K562 (cell line): Measurements from ENCODE around the gene CYSRT1. TPM values are rescaled to one million over a fixed set of nuclear protein-coding genes. Genes with fewer than 3 reads are reported as not detected.
A peak's percentile ranks its signal among the peaks of the same experiment; 100 is the strongest.

ENCODE experiments used
- ATAC-seq: fragments of 200-7000 bp; cut with Tn5 transposase; 3 replicates; pipeline ENCODE4 v1.9.1; 2020; ENCODE audit warnings: moderate library complexity
- BruUV-seq: library from RNA; stranded (reverse); fragments of 400-500 nt; replicated peaks from 2 replicates; lab custom pipeline; 2021; lab: Mats Ljungman, UMichigan
- CTCF ChIA-PET: fragments of 300-600 bp; formaldehyde crosslinking; extraction: SDS; loops from one replicate; lab custom pipeline; 2021; ENCODE audit warnings: low intra/inter-chr PET ratio; lab: Yijun Ruan, JAX
- POLR2A ChIA-PET: fragments of 300-600, 350-650 bp; sonication (Branson Sonifier 250); formaldehyde crosslinking; extraction: SDS; loops from one replicate; lab custom pipeline; 2021; ENCODE audit warnings: antibody characterized with exemption, inconsistent platforms; lab: Yijun Ruan, JAX
- DNase-seq, 4 experiments: peaks; one replicate each; pipeline versions ENCODE4 v3.0.0 to v3.0.0-alpha.2; 2011 to 2018; ENCODE audit warnings: low spot score in 3 of 4, mixed read lengths in 3 of 4; ENCODE audit errors: extremely low read depth in 1 of 4
- FAIRE-seq: peaks from 2 replicates; lab custom pipeline; 2011; peaks lifted over from hg19 to GRCh38; lab: Jason Lieb, UNC
- H2AFZ ChIP-seq: 2 replicates; pipeline ENCODE4 v1.6.0; 2011; ENCODE audit warnings: low read depth, low read length, control low read depth, inconsistent platforms
- H3K27ac ChIP-seq: fragments of 200-600 bp; 3 replicates; pipeline ENCODE4 v1.8.0; 2011; ENCODE audit warnings: low read depth, mild to moderate bottlenecking, control low read depth, inconsistent platforms, low read length, moderate library complexity, mixed read lengths; ENCODE audit errors: extremely low read depth
- H3K27me3 ChIP-seq, 2 experiments: fragments of 300-600 bp in 1 of 2; 2 replicates in 1 of 2; 3 replicates in 1 of 2; pipeline versions ENCODE4 v1.6.0 to v1.8.0; 2011; ENCODE audit warnings: inconsistent platforms in 2 of 2, low read length in 2 of 2, mild to moderate bottlenecking in 1 of 2, mixed read lengths in 1 of 2, moderate library complexity in 1 of 2; ENCODE audit not compliant: control insufficient read depth in 2 of 2, insufficient read depth in 2 of 2
- H3K36me3 ChIP-seq: fragments of 300-600 bp; 3 replicates; pipeline ENCODE4 v1.8.0; 2011; ENCODE audit warnings: mild to moderate bottlenecking, low read length, inconsistent platforms; ENCODE audit not compliant: control insufficient read depth, insufficient read depth
- H3K4me1 ChIP-seq, 2 experiments: fragments of 200-600 bp in 1 of 2; replicated peaks in 1 of 2; 2 replicates in 1 of 2; 3 replicates in 1 of 2; pipeline versions ENCODE4 v1.5.1 to v1.8.0; 2011; ENCODE audit warnings: inconsistent platforms in 2 of 2, low read length in 2 of 2, mild to moderate bottlenecking in 1 of 2, mixed read lengths in 1 of 2, moderate library complexity in 1 of 2; ENCODE audit not compliant: control insufficient read depth in 2 of 2, insufficient read depth in 2 of 2
- H3K4me2 ChIP-seq: 2 replicates; pipeline ENCODE4 v1.6.1; 2011; ENCODE audit warnings: low read length, control low read depth, inconsistent platforms, mixed read lengths; ENCODE audit not compliant: insufficient read depth
- H3K4me3 ChIP-seq: fragments of 200-600 bp; sonication (generic), shearing (Covaris generic); 2 replicates; pipeline ENCODE4 v1.5.1; 2016; ENCODE audit warnings: control low read depth, inconsistent platforms
- H3K79me2 ChIP-seq: fragments of 200-600 bp; 3 replicates; pipeline ENCODE4 v1.8.0; 2011; ENCODE audit warnings: low read length, inconsistent platforms; ENCODE audit not compliant: control insufficient read depth, insufficient read depth
- H3K9ac ChIP-seq, 2 experiments: 2 replicates each; pipeline versions ENCODE4 v1.6.0 to v1.6.1; 2011; ENCODE audit warnings: low read depth in 2 of 2, low read length in 2 of 2, control low read depth in 1 of 2, inconsistent platforms in 1 of 2, mild to moderate bottlenecking in 1 of 2, mixed read lengths in 1 of 2; ENCODE audit not compliant: insufficient read depth in 1 of 2
- H3K9me1 ChIP-seq: one replicate; pipeline ENCODE4 v1.6.0; 2011; ENCODE audit warnings: inconsistent platforms, mild to moderate bottlenecking, low read length, moderate library complexity; ENCODE audit not compliant: control insufficient read depth, insufficient read depth
- H3K9me3 ChIP-seq: replicated peaks from 2 replicates; pipeline ENCODE4 v1.5.1; 2011; ENCODE audit warnings: low read depth, low read length, inconsistent platforms; ENCODE audit not compliant: control insufficient read depth, insufficient read depth
- H4K20me1 ChIP-seq: replicated peaks from 2 replicates; pipeline ENCODE4 v1.6.1; 2011; ENCODE audit warnings: low read length, inconsistent platforms, mixed read lengths; ENCODE audit not compliant: control insufficient read depth, insufficient read depth
- CHD2 ChIP-seq: IDR thresholded peaks from 2 replicates; pipeline ENCODE4 v1.6.1; 2011; ENCODE audit warnings: low read depth, low read length
- HDAC6 ChIP-seq: IDR thresholded peaks from 2 replicates; pipeline ENCODE4 v1.6.1; 2012; ENCODE audit warnings: low read depth, mild to moderate bottlenecking, control low read depth, inconsistent platforms, low read length, moderate library complexity
- NFIC ChIP-seq: fragments of 450-650 bp; IDR thresholded peaks from 2 replicates; pipeline ENCODE4 v1.6.1; 2017; ENCODE audit warnings: mild to moderate bottlenecking, inconsistent platforms
- PCBP1 ChIP-seq: fragments of 200-400 bp; formaldehyde crosslinking; IDR thresholded peaks from 2 replicates; pipeline ENCODE4 v1.6.1; 2018; ENCODE audit warnings: mild to moderate bottlenecking, low read depth, low read length; ENCODE audit not compliant: poor library complexity, severe bottlenecking
- ZNF316 ChIP-seq: fragments of 450-650 bp; IDR thresholded peaks from 2 replicates; pipeline ENCODE4 v1.6.1; 2016
- ZNF445 ChIP-seq: fragments of 250-450 bp; sonication (Bioruptor Pico); IDR thresholded peaks from 2 replicates; pipeline ENCODE4 v1.4.0; 2020; ENCODE audit warnings: low read depth, mild to moderate bottlenecking, moderate library complexity
- WGBS: fragments of 100-300 bp; shearing (Covaris generic); methylation state at CpG from one replicate; pipeline ENCODE4 v1.1.6; 2016; ENCODE audit warnings: low coverage, mixed read lengths; ENCODE audit not compliant: insufficient coverage; ENCODE audit errors: missing lambda C conversion rate; 5-methylcytosine and 5-hydroxymethylcytosine counted together
- in situ Hi-C: fragments of 300-500 bp; cut with MboI; formaldehyde crosslinking; loops from 4 replicates; pipeline ENCODE4 v1.15.0; 2018; ENCODE audit warnings: inconsistent platforms, mixed read lengths
- intact Hi-C: fragments of 100-400 bp; cut with micrococcal nuclease; formaldehyde crosslinking; loops from 2 replicates; pipeline ENCODE4 v1.14.2; 2022
- polyA plus RNA-seq, 8 experiments: library from polyadenylated mRNA; depleted of rRNA in 4 of 8; stranded (reverse) in 5 of 8; unstranded in 3 of 8; fragments of >200 nt; fragmentation: Nextera tagmentation in 2 of 8; fragmentation: Illumina TruSeq in 1 of 8; extraction: Ambion mirVana in 2 of 8; extraction: Trizol in 1 of 8; gene quantifications; 2 replicates each; pipeline versions ENCODE4 v1.2.1 to v1.2.3, GENCODE V29; 2011 to 2014; ENCODE audit warnings: inconsistent platforms in 1 of 8, missing spikeins in 1 of 8
- total RNA-seq, 7 experiments: library from RNA; depleted of rRNA in 6 of 7; stranded (reverse); fragments of >200 nt in 6 of 7; fragmentation: Illumina TruSeq in 2 of 7; extraction: Trizol in 2 of 7; gene quantifications; 2 replicates each; pipeline versions ENCODE4 v1.2.1 to v1.2.3, GENCODE V29; 2011 to 2021; ENCODE audit warnings: low replicate concordance in 1 of 7

Gene CYSRT1
- total and polyA plus RNA-seq, 9 of the 15 experiments (the other 6 are each of a cell fraction or from before 2014, with no cell fraction given): 0.04 to 1.4 (median 0.42) TPM; not detected in 3

- 63% methylated on average over 2 of the region's 2 CpGs for WGBS
- CTCF ChIA-PET: no interaction called here
- Histone ChIP-seq H3K79me2 (peaks cover 44% of the 10 kb centered on the region), H3K9me3 (no peaks in the 10 kb centered on the region), H3K9me1 (no peaks in the 10 kb centered on the region), H3K36me3 (peaks cover 35% of the 10 kb centered on the region; the same call in 1 of the 3 replicates), H3K27me3 (no peaks in the 10 kb centered on the region), H3K4me2 (no peak overlapping the region), H2AFZ (no peak overlapping the region), H3K27ac (no peak overlapping the region), H3K9ac (peak overlapping the region in 1 of 2 experiments; percentile 74; a peak in 2 of 4 replicates), H4K20me1 (no peaks in the 10 kb centered on the region; the same call in 1 of the 2 replicates), H3K4me3 (no peak overlapping the region), H3K4me1 (peaks cover 9 to 96% of the 10 kb centered on the region in 2 experiments; a peak in 4 of 5 replicates)
- TF ChIP-seq NFIC (peak; percentile 62), ZNF316 (no peak)
- FAIRE-seq (no peak), DNase-seq (no peak), ATAC-seq (no peak)
- intact Hi-C loops (no loop called here), in situ Hi-C loops (no loop called here)
- POLR2A ChIA-PET: interaction anchor here (1.0 to 6.7 kb wide), 4 partner anchors 10 to 48 kb away, joined by 3 to 56 read pairs (median 8); partner anchors contain the start of genes NDOR1, TMEM203, TPRN and TUBB4B
- no TSS peak for BruUV-seq
Measured at GRCh38 chr9:137192859-137193258, 32.1 kb upstream of the CYSRT1 start.

GRCh38 chr9:137193771-137194170 lies 31.2 kb upstream of the CYSRT1 start:
- no peaks in the 10 kb centered on the region for H3K27me3 ChIP-seq
- DNase-seq (no peak), FAIRE-seq (no peak), ATAC-seq (no peak)
- peaks cover 12 to 98% of the 10 kb centered on the region in 2 experiments; a peak in 4 of 5 replicates for H3K4me1 ChIP-seq
- POLR2A ChIA-PET: interaction anchor here (0.5 to 1.6 kb wide), 3 partner anchors 9 to 64 kb away, joined by 3 to 9 read pairs (median 7); no protein-coding TSS in a partner anchor
- H4K20me1 ChIP-seq: peaks cover 2% of the 10 kb centered on the region
- CTCF ChIA-PET: no interaction called here
- no peak overlapping the region for H3K27ac ChIP-seq
- intact Hi-C loops (no loop called here), in situ Hi-C loops (no loop called here)
- peaks cover 48% of the 10 kb centered on the region for H3K79me2 ChIP-seq
- WGBS: 82% methylated on average over 4 of the region's 14 CpGs
- H3K36me3 ChIP-seq: peaks cover 36% of the 10 kb centered on the region; the same call in 1 of the 3 replicates
- no peaks in the 10 kb centered on the region for H3K9me1 ChIP-seq
- no peak overlapping the region for H3K4me2 ChIP-seq
- no peak overlapping the region for H2AFZ ChIP-seq
- no TSS peak for BruUV-seq
- no peak overlapping the region for H3K4me3 ChIP-seq
- peak overlapping the region in 1 of 2 experiments; percentile 81; a peak in 2 of 4 replicates for H3K9ac ChIP-seq
- no peaks in the 10 kb centered on the region for H3K9me3 ChIP-seq
- TF ChIP-seq HDAC6: no peak
- TF ChIP-seq CHD2: no peak
- TF ChIP-seq PCBP1: peak; percentile 13
- no peak for TF ChIP-seq ZNF445
